ENCODE results near the gene ABCA5. TPM values are rescaled to one million over a fixed set of nuclear protein-coding genes. Genes with fewer than 3 reads are reported as not detected.

The ABCA5 gene
- total RNA-seq, 4 donors from 2014 or later, result 36.9 to 63.3 (median 46.5) TPM

- TF ChIP-seq CTCF (IDR thresholded peaks at IDR 0.05) (no peak), POLR2A (IDR thresholded peaks at IDR 0.05) (no peak)
- intact Hi-C loops (cut with DNase I; ENCODE audit: low total_unique reads), result no loop called here
- H3K4me3 ChIP-seq (ENCODE audit: low read depth, poor library complexity, severe bottlenecking), result no peak overlapping the region
Measured at GRCh38 chr17:69232650-69233049, 94.3 kb downstream of the ABCA5 start.

GRCh38 chr17:69231521-69231920 lies 95.4 kb downstream of the ABCA5 start:
- 63 to 85% methylated on average over 1 of the region's 1 CpG for WGBS, 2 donors
- TF ChIP-seq CTCF (IDR thresholded peaks at IDR 0.05) (no peak), POLR2A (IDR thresholded peaks at IDR 0.05) (no peak)
- no peak for DNase-seq (ENCODE audit: low spot score in 2 of 2)
- intact Hi-C loops (cut with DNase I; ENCODE audit: low total_unique reads), result no loop called here
- H3K4me3 ChIP-seq (ENCODE audit: low read depth, poor library complexity, severe bottlenecking), result no peak overlapping the region

More at GRCh38 chr17:69232650-69233049, 94.3 kb downstream of the ABCA5 start:
- DNase-seq (ENCODE audit: low spot score in 2 of 2), result no peak

GRCh38 chr17:69230939-69231338 lies 96.0 kb downstream of the ABCA5 start:
- 98 to 99% methylated on average over 3 of the region's 3 CpGs for WGBS, 2 donors
- H3K4me3 ChIP-seq (ENCODE audit: low read depth, poor library complexity, severe bottlenecking), result no peak overlapping the region
- intact Hi-C loops (cut with DNase I; ENCODE audit: low total_unique reads), result no loop called here
- DNase-seq (ENCODE audit: low spot score in 2 of 2), result no peak
- TF ChIP-seq CTCF (IDR thresholded peaks at IDR 0.05) (no peak), POLR2A (IDR thresholded peaks at IDR 0.05) (no peak)

- no peak for TF ChIP-seq CTCF (IDR thresholded peaks at IDR 0.05)
- TF ChIP-seq POLR2A (IDR thresholded peaks at IDR 0.05), result no peak
- intact Hi-C loops (cut with DNase I; ENCODE audit: low total_unique reads), result no loop called here
- 59 to 72% methylated on average over 1 of the region's 1 CpG for WGBS, 2 donors
Measured at GRCh38 chr17:69228576-69228975, 98.4 kb downstream of the ABCA5 start, which contains the start of gene ABCA10. ABCA10 (minus strand) TSS chr17:69228824; CDS start chr17:69225358, 3,466 bp downstream.

GRCh38 chr17:69228018-69228417 lies 98.9 kb downstream of the ABCA5 start:
- TF ChIP-seq CTCF (IDR thresholded peaks at IDR 0.05) (no peak), POLR2A (IDR thresholded peaks at IDR 0.05) (no peak)
- no peak overlapping the region for H3K4me3 ChIP-seq (ENCODE audit: low read depth, poor library complexity, severe bottlenecking)
- DNase-seq (ENCODE audit: low spot score in 2 of 2), result no peak
- intact Hi-C loops (cut with DNase I; ENCODE audit: low total_unique reads), result no loop called here

More at GRCh38 chr17:69228576-69228975, 98.4 kb downstream of the ABCA5 start, which contains the start of gene ABCA10:
- DNase-seq (ENCODE audit: low spot score in 2 of 2), result no peak
- H3K4me3 ChIP-seq (ENCODE audit: low read depth, poor library complexity, severe bottlenecking), result no peak within 1 kb of the TSS

GRCh38 chr17:69227541-69227940 lies 99.4 kb downstream of the ABCA5 start:
- TF ChIP-seq POLR2A (IDR thresholded peaks at IDR 0.05) (no peak), CTCF (IDR thresholded peaks at IDR 0.05) (no peak)
- no peak for DNase-seq (ENCODE audit: low spot score in 2 of 2)
- no peak overlapping the region for H3K4me3 ChIP-seq (ENCODE audit: low read depth, poor library complexity, severe bottlenecking)
- 50 to 64% methylated on average over 2 of the region's 2 CpGs for WGBS, 2 donors
- intact Hi-C loops (cut with DNase I; ENCODE audit: low total_unique reads), result no loop called here
